GM12875 (cell line): ENCODE results near the gene CLCNKB.
A peak's percentile ranks its signal among the peaks of the same experiment; 100 is the strongest.
"Not testable (repeated sequence)": the region's sequence is repeated elsewhere in the genome, so short reads cannot be mapped to it uniquely, and the experiment has no call there.

Source experiments
- H3K4me3 ChIP-seq: one replicate; pipeline ENCODE4 v1.5.1; 2011; ENCODE audit warnings: low read depth, low read length, control low read depth
- TF ChIP-seq, protein P1 (sequence below): IDR thresholded peaks from 2 replicates; pipeline ENCODE4 v1.5.1; 2011; ENCODE audit warnings: low read depth, mild to moderate bottlenecking, control low read depth, inconsistent platforms, low read length, moderate library complexity, borderline replicate concordance; ENCODE audit not compliant: insufficient read depth

Gene CLCNKB

DNA sequence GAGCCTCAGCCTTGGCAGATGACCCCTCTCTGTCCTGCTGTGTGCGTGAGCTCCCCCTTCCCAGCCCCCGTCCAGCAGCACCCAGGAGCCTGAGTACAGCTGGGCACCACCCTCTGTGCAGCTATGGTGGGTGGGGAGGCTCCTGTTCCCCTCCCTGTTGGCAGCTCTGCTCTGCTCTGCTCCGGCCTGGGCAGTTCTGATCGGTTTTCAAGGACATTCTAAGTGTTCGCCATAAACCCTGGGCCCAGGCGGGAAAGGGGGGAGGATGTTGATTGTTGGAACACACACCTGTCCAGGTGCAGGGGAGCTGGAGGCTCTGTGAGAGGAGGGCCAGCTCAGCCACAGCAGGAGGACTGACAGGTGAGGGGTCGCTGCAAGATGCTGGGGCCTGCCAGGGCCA lies at the start of gene CLCNKB:
Gene CLCNKB, plus strand, starts transcription at position 262 of the 400 bp plus-strand sequence. CDS start 711 bp downstream, outside the sequence.
- H3K4me3 ChIP-seq = no peak within 1 kb of the TSS
- TF ChIP-seq, protein P1, sequence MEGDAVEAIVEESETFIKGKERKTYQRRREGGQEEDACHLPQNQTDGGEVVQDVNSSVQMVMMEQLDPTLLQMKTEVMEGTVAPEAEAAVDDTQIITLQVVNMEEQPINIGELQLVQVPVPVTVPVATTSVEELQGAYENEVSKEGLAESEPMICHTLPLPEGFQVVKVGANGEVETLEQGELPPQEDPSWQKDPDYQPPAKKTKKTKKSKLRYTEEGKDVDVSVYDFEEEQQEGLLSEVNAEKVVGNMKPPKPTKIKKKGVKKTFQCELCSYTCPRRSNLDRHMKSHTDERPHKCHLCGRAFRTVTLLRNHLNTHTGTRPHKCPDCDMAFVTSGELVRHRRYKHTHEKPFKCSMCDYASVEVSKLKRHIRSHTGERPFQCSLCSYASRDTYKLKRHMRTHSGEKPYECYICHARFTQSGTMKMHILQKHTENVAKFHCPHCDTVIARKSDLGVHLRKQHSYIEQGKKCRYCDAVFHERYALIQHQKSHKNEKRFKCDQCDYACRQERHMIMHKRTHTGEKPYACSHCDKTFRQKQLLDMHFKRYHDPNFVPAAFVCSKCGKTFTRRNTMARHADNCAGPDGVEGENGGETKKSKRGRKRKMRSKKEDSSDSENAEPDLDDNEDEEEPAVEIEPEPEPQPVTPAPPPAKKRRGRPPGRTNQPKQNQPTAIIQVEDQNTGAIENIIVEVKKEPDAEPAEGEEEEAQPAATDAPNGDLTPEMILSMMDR = no peak

DNA sequence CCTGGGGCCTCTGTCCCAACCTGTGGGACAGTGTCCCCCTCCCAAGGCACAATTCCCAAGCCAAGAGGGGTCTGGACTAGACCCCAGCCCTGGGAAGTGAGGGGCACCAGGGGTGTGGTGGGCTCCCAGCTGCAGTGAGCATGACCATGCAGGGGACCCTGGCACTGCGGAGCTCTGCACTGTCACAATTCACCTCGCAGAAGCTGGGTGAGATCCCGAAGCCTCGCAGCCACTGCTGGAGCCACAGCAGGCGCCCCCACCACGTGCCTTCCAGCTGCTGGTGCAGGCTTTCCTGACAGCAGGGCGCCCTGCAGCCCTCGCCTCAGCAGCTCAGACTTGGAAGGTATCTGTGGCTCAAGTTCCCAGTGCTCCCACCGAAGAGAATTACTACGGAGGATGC lies 49.5 kb upstream of the CLCNKB start:
- TF ChIP-seq, protein P1 = no peak
- no peak overlapping the region for H3K4me3 ChIP-seq

DNA sequence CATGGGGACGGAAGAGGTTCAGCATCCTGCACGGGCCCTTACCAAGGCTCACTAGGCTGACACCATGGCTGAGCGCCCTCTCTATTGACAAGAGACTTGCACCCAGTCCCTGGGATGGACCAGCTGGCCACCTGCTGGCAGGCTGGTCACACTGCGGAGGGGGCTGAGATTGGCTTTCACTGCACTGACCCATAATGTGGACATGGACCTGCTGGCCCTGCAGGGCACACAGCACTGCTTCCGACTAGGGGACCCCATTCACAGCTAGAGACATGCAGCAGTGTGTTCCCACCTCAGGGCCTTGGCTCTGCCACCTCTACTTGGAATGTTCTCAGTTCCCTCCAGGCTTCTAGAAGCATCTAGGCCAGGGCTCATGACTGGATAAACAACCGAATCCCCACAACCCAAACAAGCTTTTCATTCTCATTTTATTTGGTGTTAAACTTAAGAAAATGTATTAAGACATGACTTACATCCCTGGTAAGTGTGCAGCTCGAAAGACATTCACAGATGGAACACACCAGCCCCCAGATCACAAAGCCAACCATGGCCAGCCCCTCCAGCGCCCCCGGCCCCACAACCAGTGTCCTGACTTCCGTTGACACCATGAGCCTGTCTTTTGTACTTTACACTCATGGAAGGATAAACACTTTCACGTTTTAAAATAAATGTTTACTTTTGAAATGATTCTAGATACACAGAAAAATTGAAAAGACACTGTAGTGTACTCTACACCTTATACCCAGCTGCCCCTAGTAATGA lies 48.8 kb upstream of the CLCNKB start:
- no peak overlapping the region for H3K4me3 ChIP-seq

DNA sequence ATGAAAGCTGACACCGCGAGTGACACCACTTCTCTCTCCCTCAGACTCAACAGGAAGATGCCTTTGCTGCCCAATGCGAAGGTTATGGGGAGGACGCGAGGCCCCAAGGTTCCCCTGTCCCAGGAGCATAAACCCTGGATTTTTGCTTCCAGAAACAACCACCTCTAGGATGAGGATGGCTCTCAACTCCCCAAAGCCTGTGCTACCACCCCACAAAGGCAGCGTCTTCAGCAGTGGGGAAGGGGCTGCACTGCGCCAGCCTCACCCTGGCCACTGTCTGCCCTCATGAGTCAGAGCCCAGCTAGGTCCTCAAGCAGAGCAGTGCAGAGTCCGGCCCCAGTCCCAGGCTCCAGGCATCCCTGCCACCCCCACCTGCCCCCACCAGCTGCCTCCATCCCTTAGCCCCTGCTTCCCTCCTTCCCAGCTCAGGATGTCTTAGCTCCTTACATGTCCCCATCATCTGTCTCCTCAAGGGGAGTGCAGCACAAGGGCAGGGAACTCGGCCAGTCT lies 46.5 kb upstream of the CLCNKB start:
- TF ChIP-seq, protein P1 = no peak
- no peak overlapping the region for H3K4me3 ChIP-seq

More for the DNA sequence above, 48.8 kb upstream of the CLCNKB start:
- TF ChIP-seq, protein P1 = peak; percentile 75

DNA sequence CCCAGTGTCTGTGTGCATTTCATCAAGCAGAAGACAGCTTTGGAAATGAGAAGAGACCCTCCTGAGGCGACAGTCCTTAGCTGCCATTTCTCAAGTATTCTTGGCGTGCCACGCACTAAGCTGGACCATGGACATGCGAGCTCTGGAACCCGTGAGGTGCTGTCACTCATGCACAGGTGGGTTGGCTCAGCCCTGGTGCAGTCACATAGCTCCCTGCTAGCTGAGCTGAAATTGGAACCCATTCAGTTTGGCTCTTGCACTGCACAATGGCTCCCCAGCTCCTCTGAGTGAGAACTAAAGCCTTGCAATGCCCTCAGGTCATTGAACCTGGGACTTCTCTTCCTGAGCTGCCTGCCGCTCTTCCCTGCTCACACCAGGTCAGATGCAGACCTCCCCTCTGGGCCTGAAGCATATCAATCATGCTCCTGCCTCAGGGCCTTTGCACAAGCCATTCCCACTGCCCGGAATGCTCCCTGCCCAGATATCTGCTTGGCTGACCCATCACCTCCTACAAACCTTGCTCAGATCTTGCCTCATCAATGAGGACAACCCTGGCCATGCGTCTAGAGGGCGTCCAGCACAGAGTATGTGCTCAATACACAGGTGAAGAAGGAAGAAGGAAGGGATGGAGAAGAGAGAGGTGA lies 45.8 kb upstream of the CLCNKB start:
- no peak overlapping the region for H3K4me3 ChIP-seq
- TF ChIP-seq, protein P1 = no peak

DNA sequence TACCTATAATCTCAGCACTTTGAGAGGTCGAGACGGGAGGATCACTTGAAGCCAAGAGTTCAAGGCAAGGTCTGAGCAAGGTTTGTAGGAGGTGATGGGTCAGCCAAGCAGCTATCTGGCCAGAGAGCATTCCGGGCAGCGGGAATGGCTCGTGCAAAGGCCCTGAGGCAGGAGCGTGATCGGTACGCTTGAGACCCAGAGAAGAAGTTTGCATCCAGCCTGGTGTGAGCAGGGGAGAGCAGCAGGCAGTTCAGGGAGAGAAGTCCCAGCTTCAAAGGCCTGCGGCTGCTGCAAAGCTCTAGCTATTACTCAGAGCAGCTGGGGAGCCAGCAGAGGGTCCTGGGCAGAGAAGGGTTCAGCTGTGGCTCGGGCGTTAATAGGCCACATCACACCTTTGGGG lies 44.7 kb upstream of the CLCNKB start:
- H3K4me3 ChIP-seq = no peak overlapping the region
- TF ChIP-seq, protein P1 = no peak

DNA sequence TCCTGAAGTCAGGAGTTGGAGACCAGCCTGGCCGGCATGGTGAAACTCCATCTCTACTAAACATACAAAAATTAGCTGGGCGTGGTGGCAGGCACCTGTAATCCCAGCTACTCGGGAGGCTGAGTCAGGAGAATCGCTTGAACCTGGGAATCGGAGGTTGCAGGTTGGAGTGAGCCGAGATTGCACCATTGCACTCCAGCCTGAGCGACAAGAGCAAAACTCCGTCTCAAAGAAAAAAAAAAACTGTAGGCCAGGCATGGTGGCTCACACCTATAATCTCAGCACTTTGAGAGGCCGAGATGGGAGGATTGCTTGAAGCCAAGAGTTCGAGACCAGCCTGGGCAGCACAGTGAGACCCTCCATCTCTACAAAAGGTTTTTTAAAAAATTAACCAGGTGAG lies 42.3 kb upstream of the CLCNKB start:
- H3K4me3 ChIP-seq = not testable (repeated sequence)
